ENCODE results near the gene ARID4B. TPM values are rescaled to one million over a fixed set of nuclear protein-coding genes. Genes with fewer than 3 reads are reported as not detected.

ARID4B gene
- total and polyA plus RNA-seq, 9 donors, result 19.6 to 52.0 (median 40.6) TPM

DNA sequence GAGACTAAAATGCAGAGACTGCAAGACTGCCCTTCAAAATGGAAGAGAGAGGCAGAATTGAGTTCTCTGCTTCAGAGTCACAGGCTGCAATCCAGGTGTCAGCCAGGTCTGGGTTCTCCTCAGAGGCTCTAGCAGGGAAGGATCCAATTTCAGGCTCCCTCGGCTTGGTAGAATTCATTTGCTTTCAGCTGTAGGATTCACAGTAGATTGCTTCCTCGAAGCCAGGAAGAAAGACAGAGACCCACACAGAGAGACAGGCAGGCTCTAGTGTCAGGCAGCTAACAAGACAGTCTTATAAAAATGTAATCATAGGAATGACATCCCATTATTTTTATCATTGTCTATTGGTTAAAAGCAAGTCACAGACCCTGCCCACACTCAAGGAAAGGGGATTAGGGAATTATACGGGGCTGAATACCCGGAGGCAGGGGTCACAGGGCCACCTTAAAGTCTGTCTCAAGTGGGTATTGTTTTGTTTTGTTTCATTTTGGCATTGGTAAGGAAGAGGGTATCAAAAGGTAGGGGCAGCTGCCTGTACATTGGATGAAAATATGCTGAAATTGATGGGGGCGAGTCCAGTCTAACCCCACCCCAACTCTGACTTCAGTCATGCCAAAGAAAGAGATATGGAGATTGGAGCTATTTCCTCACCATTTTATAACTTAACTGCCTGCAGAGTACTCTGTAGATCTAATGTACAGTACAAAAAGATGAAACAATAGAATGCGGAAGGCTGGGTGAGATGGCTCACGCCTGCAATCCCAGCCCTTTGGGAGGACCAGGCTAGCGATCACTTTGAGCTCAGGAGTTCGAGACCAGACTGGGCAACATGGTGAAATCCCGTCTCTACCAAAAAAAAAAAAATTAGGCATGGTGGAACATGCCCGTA is 29.8 kb upstream of the ARID4B start:
- Histone ChIP-seq H3K36me3 (no peaks in the 10 kb centered on the region), H3K4me3 (no peak overlapping the region), H3K27ac (no peak overlapping the region), H3K4me1 (ENCODE audit: insufficient read depth) (no peaks in the 10 kb centered on the region), H3K27me3 (no peaks in the 10 kb centered on the region), H3K9me3 (no peaks in the 10 kb centered on the region)
- intact Hi-C loops (cut with DNase I), result no loop called here
- no peak for DNase-seq
- TF ChIP-seq EP300 (IDR thresholded peaks at IDR 0.05), result no peak
- TF ChIP-seq, protein P1, sequence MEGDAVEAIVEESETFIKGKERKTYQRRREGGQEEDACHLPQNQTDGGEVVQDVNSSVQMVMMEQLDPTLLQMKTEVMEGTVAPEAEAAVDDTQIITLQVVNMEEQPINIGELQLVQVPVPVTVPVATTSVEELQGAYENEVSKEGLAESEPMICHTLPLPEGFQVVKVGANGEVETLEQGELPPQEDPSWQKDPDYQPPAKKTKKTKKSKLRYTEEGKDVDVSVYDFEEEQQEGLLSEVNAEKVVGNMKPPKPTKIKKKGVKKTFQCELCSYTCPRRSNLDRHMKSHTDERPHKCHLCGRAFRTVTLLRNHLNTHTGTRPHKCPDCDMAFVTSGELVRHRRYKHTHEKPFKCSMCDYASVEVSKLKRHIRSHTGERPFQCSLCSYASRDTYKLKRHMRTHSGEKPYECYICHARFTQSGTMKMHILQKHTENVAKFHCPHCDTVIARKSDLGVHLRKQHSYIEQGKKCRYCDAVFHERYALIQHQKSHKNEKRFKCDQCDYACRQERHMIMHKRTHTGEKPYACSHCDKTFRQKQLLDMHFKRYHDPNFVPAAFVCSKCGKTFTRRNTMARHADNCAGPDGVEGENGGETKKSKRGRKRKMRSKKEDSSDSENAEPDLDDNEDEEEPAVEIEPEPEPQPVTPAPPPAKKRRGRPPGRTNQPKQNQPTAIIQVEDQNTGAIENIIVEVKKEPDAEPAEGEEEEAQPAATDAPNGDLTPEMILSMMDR (IDR thresholded peaks at IDR 0.05), result no peak
- no peak for TF ChIP-seq POLR2A (IDR thresholded peaks at IDR 0.05)
- 68 to 70% (median 68%) methylated on average over 11 of the region's 11 CpGs for WGBS, 3 donors

- H3K4me1 ChIP-seq (ENCODE audit: insufficient read depth), result no peaks in the 10 kb centered on the region
- no peaks in the 10 kb centered on the region for H3K36me3 ChIP-seq
- intact Hi-C loops (cut with DNase I), result no loop called here
- no peak for DNase-seq
- H3K27ac ChIP-seq, result no peak overlapping the region
- H3K9me3 ChIP-seq, result no peaks in the 10 kb centered on the region
- 54 to 77% (median 59%) methylated on average over 3 of the region's 3 CpGs for WGBS, 3 donors
- H3K4me3 ChIP-seq, result no peak overlapping the region
- H3K27me3 ChIP-seq, result no peaks in the 10 kb centered on the region
- TF ChIP-seq EP300 (IDR thresholded peaks at IDR 0.05), result no peak
- TF ChIP-seq, protein P1 (IDR thresholded peaks at IDR 0.05), result no peak
These were observed 23.9 kb upstream of the ARID4B start for GRCh38 chr1:235351898-235352297.

GRCh38 chr1:235351441-235351840 is 23.5 kb upstream of the ARID4B start:
- Histone ChIP-seq H3K27ac (no peak overlapping the region), H3K4me1 (ENCODE audit: insufficient read depth) (no peaks in the 10 kb centered on the region), H3K4me3 (no peak overlapping the region), H3K36me3 (no peaks in the 10 kb centered on the region), H3K9me3 (no peaks in the 10 kb centered on the region), H3K27me3 (no peaks in the 10 kb centered on the region)
- 82 to 85% (median 85%) methylated on average over 3 of the region's 3 CpGs for WGBS, 3 donors
- DNase-seq, result no peak
- TF ChIP-seq EP300 (IDR thresholded peaks at IDR 0.05) (no peak), POLR2A (IDR thresholded peaks at IDR 0.05) (no peak)
- TF ChIP-seq, protein P1 (IDR thresholded peaks at IDR 0.05), result no peak
- intact Hi-C loops (cut with DNase I), result no loop called here

- intact Hi-C loops (cut with DNase I), result no loop called here
- H3K4me3 ChIP-seq, result no peak overlapping the region
- TF ChIP-seq EP300 (IDR thresholded peaks at IDR 0.05) (no peak), POLR2A (IDR thresholded peaks at IDR 0.05) (no peak)
- TF ChIP-seq, protein P1 (IDR thresholded peaks at IDR 0.05), result no peak
- 93 to 99% (median 95%) methylated on average over 5 of the region's 5 CpGs for WGBS, 3 donors
- no peak for DNase-seq
- H3K4me1 ChIP-seq (ENCODE audit: insufficient read depth), result no peaks in the 10 kb centered on the region
- H3K36me3 ChIP-seq, result no peaks in the 10 kb centered on the region
- H3K27me3 ChIP-seq, result no peaks in the 10 kb centered on the region
- H3K27ac ChIP-seq, result no peak overlapping the region
- H3K9me3 ChIP-seq, result no peaks in the 10 kb centered on the region
These were observed 15.7 kb upstream of the ARID4B start for GRCh38 chr1:235343726-235344125.
